Kidney (tissue), 14 donors: Measurements from ENCODE around the gene SMC5. TPM values are rescaled to one million over a fixed set of nuclear protein-coding genes. Genes with fewer than 3 reads are reported as not detected.

ENCODE experiments used
- DNase-seq, 5 donors: peaks; one replicate each; pipeline ENCODE4 v3.0.0-alpha.2; 2013 to 2020
- FAIRE-seq: peaks from 2 replicates; lab custom pipeline; 2012; peaks lifted over from hg19 to GRCh38; lab: Jason Lieb, UNC
- H3K27ac ChIP-seq, 2 donors: one replicate each; pipeline ENCODE4 v1.7.0; 2013; ENCODE audit warnings: low read depth in 2 of 2, low read length in 2 of 2, inconsistent platforms in 1 of 2
- H3K27me3 ChIP-seq: one replicate; pipeline ENCODE4 v1.7.1; 2013; ENCODE audit warnings: low read length, inconsistent platforms; ENCODE audit not compliant: control insufficient read depth, insufficient read depth
- H3K36me3 ChIP-seq, 3 donors: one replicate each; pipeline versions ENCODE4 v1.7.0 to v1.7.1; 2013; ENCODE audit warnings: low read length in 3 of 3, control low read depth in 1 of 3, inconsistent platforms in 1 of 3; ENCODE audit not compliant: insufficient read depth in 3 of 3, control insufficient read depth in 2 of 3
- H3K4me1 ChIP-seq, 3 donors: one replicate each; pipeline versions ENCODE4 v1.7.0 to v1.7.1; 2013; ENCODE audit warnings: low read length in 3 of 3, inconsistent platforms in 1 of 3, low read depth in 1 of 3; ENCODE audit not compliant: control insufficient read depth in 2 of 3, insufficient read depth in 2 of 3
- H3K4me3 ChIP-seq, 3 donors: one replicate each; pipeline versions ENCODE4 v1.7.0 to v1.8.1; 2013; ENCODE audit warnings: low read length in 3 of 3, control low read depth in 1 of 3, inconsistent platforms in 1 of 3
- H3K9ac ChIP-seq, 3 donors: one replicate each; pipeline versions ENCODE4 v1.7.0 to v1.7.1; 2013; ENCODE audit warnings: low read length in 3 of 3, control low read depth in 1 of 3, inconsistent platforms in 1 of 3
- H3K9me3 ChIP-seq, 3 donors: one replicate each; pipeline versions ENCODE4 v1.7.0 to v1.7.1; 2013; ENCODE audit warnings: low read length in 3 of 3, control low read depth in 1 of 3, inconsistent platforms in 1 of 3; ENCODE audit not compliant: control insufficient read depth in 2 of 3, insufficient read depth in 1 of 3
- CTCF ChIP-seq: IDR thresholded peaks from 3 replicates; pipeline ENCODE4 v1.5.1; 2012; ENCODE audit warnings: mild to moderate bottlenecking, moderate library complexity, borderline replicate concordance; ENCODE audit not compliant: insufficient read depth; ENCODE audit errors: extremely low read depth
- intact Hi-C: fragments of 100-400 bp; cut with DNase I; formaldehyde crosslinking; loops from one replicate; pipeline ENCODE4 v1.11.1; 2022
- polyA plus RNA-seq: library from polyadenylated mRNA; stranded (reverse); fragments of 350-450 nt; fragmentation: Illumina TruSeq; extraction: RNeasy Lipid Tissue Mini Kit (QIAGEN cat#74804); gene quantifications from one replicate; pipeline ENCODE4 v1.2.3, GENCODE V29; 2014; ENCODE audit warnings: low read depth, low replicate concordance; ENCODE audit not compliant: insufficient read depth
- total RNA-seq: library from RNA; stranded (reverse); fragmentation: NEBNext Ultra II Directional; extraction: Animal tissue kit (Norgen Biotek cat#: 25700); gene quantifications from one replicate; pipeline ENCODE4 v1.2.1, GENCODE V29; 2021
- donor health status: control.
- donor health status: control.
- donor health status: control.
- donor health status: control.
- donor health status: control.
- donor health status: DM: yes; HTN: yes; CAD: no.
- donor health status: Normal renal cell carcinoma (clear cell type).

Gene SMC5
- total and polyA plus RNA-seq, 2 donors from 2014 or later: 5.5 to 29.6 TPM

- peaks cover 0 to 40% (median 30%) of the 10 kb centered on the region in 3 donors for H3K4me1 ChIP-seq
- no peak for TF ChIP-seq CTCF
- no peaks in the 10 kb centered on the region for H3K27me3 ChIP-seq
- DNase-seq: peak in 3 of 5 donors; percentile 24 to 49 (median 40)
- intact Hi-C loops: no loop called here
- H3K4me3 ChIP-seq: no peak overlapping the region
- no peak overlapping the region for H3K27ac ChIP-seq
- H3K9me3 ChIP-seq: no peaks in the 10 kb centered on the region
- H3K9ac ChIP-seq: no peak overlapping the region
- no peak for FAIRE-seq
- peaks cover 0 to 21% (median 9%) of the 10 kb centered on the region in 3 donors for H3K36me3 ChIP-seq
Measured at GRCh38 chr9:70389621-70390266, 131.0 kb downstream of the SMC5 start.

GRCh38 chr9:70390933-70391341, 132.2 kb downstream of the SMC5 start:
- Histone ChIP-seq H3K9me3 (no peaks in the 10 kb centered on the region), H3K9ac (no peak overlapping the region), H3K27me3 (no peaks in the 10 kb centered on the region), H3K4me1 (peaks cover 0 to 40% (median 31%) of the 10 kb centered on the region in 3 donors), H3K27ac (peak overlapping the region; percentile 7 to 11), H3K4me3 (no peak overlapping the region), H3K36me3 (peaks cover 0 to 13% (median 3%) of the 10 kb centered on the region in 3 donors)
- TF ChIP-seq CTCF: no peak
- FAIRE-seq (no peak), DNase-seq (no peak)
- intact Hi-C loops: no loop called here

DNA sequence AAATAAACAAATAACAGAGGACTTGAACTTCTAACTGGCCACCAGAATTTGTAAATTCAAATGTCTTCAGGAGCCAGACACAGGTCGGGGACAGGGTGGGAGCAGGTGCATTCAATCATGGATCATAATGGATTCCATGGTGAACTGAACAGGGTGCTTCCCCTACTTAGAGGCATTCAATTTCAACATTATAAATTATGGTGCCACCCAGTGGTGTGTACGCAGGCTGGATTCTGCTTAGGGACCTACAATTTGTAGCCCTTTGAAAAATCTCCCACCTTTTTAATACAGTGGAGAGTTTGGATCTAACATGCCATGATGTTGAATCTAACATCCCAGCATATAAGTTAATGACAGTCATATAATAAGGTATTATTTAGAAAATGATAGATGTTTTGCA, 133.4 kb downstream of the SMC5 start:
- intact Hi-C loops: no loop called here
- Histone ChIP-seq H3K27me3 (no peaks in the 10 kb centered on the region), H3K4me1 (peaks cover 0 to 40% (median 31%) of the 10 kb centered on the region in 3 donors), H3K9ac (no peak overlapping the region), H3K9me3 (no peaks in the 10 kb centered on the region), H3K4me3 (peak overlapping the region in 1 of 3 donors; percentile 26), H3K36me3 (peaks cover 0 to under 1% (median 0%) of the 10 kb centered on the region in 3 donors), H3K27ac (no peak overlapping the region)
- no peak for DNase-seq
- no peak for TF ChIP-seq CTCF
- no peak for FAIRE-seq
